Measurements from ENCODE around the gene ABCC4. TPM values are rescaled to one million over a fixed set of nuclear protein-coding genes. Genes with fewer than 3 reads are reported as not detected.

ABCC4 gene
- total RNA-seq, 1 donor from 2014 or later: 11.7 TPM

- H3K27me3 Mint-ChIP-seq: no peaks in the 10 kb centered on the region
These were observed 136.4 kb downstream of the ABCC4 start for GRCh38 chr13:95164830-95165229.

DNA sequence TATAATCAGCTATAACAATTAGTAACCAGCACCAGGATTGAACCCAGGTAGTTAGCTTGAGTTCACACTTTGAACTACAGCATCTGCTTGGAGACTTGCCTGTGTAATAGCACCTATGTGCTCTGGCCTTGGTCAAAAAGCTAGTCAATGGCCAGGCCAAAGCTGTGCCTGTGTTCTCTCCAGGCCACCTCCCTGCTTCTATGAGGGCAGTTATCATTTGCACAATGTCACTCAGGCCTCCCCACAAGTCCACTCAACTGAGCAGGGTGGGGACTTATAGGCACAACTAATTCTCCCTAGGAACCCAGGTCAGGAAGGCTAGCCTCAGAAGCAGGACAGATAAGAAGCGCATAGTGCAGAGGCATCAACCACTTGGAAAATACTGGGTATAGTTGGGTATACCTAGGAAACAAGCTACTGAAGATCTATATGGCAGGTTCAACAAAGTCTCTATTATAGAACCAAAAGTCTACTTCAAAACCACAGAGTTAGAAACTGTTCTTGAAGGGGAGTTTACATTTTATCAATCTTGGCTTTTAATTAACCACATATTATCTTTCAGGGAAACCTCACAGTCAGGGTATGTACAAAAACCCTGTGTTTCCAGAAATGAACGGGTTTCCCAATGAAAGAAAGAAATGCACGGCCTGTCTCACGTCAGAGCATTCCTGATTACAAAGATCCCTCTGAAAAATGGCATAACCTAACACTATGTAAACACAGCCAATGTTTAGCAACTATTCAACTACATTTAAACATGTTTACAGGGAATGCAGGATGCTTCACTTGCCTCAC lies 140.9 kb downstream of the ABCC4 start:
- peaks cover 22% of the 10 kb centered on the region for H3K36me3 Mint-ChIP-seq (ENCODE audit: low read depth)
- intact Hi-C loops (cut with micrococcal nuclease): no loop called here
- POLR2A ChIA-PET: no interaction called here

More at GRCh38 chr13:95164830-95165229, 136.4 kb downstream of the ABCC4 start:
- TF ChIP-seq CTCF (IDR thresholded peaks at IDR 0.05): no peak
- Mint-ChIP-seq H3K4me3 (no peak overlapping the region), H3K4me1 (no peaks in the 10 kb centered on the region), H3K27ac (no peak overlapping the region), H3K9me3 (no peaks in the 10 kb centered on the region), H3K36me3 (ENCODE audit: low read depth) (peaks cover 30% of the 10 kb centered on the region)
- POLR2A ChIA-PET: no interaction called here
- DNase-seq (no peak), ATAC-seq (ENCODE audit: low read depth) (no peak)
- CTCF ChIA-PET: interaction anchor here (0.7 to 1.5 kb wide), 2 partner anchors 240 to 668 kb away, joined by 3 to 5 read pairs; no protein-coding TSS in a partner anchor
- intact Hi-C loops (cut with micrococcal nuclease): no loop called here

DNA sequence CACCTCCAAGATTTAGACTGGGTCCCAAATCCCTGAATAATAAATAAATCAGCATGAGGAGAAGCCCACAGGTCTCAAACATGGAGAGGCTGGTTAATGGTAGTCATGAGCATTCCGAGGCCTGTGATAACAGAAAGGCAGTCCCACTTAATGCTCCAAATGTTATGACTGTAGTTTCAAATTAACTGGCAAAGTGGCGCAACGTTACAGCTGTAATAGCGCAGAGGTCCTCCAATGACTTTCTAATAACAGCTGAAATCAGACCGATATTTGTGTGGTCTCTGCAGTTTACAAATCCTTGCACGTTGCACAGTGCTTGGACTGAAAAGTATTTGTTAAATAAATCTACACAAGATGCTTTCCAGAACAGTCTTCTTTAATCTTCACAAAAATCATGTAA lies 141.8 kb downstream of the ABCC4 start:
- Mint-ChIP-seq H3K9me3 (no peaks in the 10 kb centered on the region), H3K4me3 (no peak overlapping the region), H3K36me3 (ENCODE audit: low read depth) (peaks cover 21% of the 10 kb centered on the region), H3K27me3 (no peaks in the 10 kb centered on the region), H3K4me1 (no peaks in the 10 kb centered on the region), H3K27ac (no peak overlapping the region)
- DNase-seq: no peak
- ATAC-seq (ENCODE audit: low read depth): no peak
- intact Hi-C loops (cut with micrococcal nuclease): no loop called here
- CTCF ChIA-PET: no interaction called here
- POLR2A ChIA-PET: no interaction called here
- TF ChIP-seq CTCF (IDR thresholded peaks at IDR 0.05): no peak

More for the DNA sequence above, 140.9 kb downstream of the ABCC4 start:
- H3K9me3 Mint-ChIP-seq: no peaks in the 10 kb centered on the region
- H3K4me1 Mint-ChIP-seq: no peaks in the 10 kb centered on the region
- no peak for TF ChIP-seq CTCF (IDR thresholded peaks at IDR 0.05)
- DNase-seq (no peak), ATAC-seq (ENCODE audit: low read depth) (no peak)
- H3K27me3 Mint-ChIP-seq: no peaks in the 10 kb centered on the region
- CTCF ChIA-PET: no interaction called here
- H3K27ac Mint-ChIP-seq: no peak overlapping the region
- H3K4me3 Mint-ChIP-seq: no peak overlapping the region

GRCh38 chr13:95156208-95156607 lies 145.0 kb downstream of the ABCC4 start:
- Mint-ChIP-seq H3K4me3 (no peak overlapping the region), H3K27ac (no peak overlapping the region), H3K9me3 (no peaks in the 10 kb centered on the region), H3K36me3 (ENCODE audit: low read depth) (peaks cover 13% of the 10 kb centered on the region), H3K27me3 (no peaks in the 10 kb centered on the region), H3K4me1 (no peaks in the 10 kb centered on the region)
- ATAC-seq (ENCODE audit: low read depth) (no peak), DNase-seq (no peak)
- POLR2A ChIA-PET: interaction anchor here (0.6 to 0.8 kb wide), 2 partner anchors 13 to 134 kb away, joined by 4 to 6 read pairs; no protein-coding TSS in a partner anchor
- CTCF ChIA-PET: no interaction called here
- no peak for TF ChIP-seq CTCF (IDR thresholded peaks at IDR 0.05)
- intact Hi-C loops (cut with micrococcal nuclease): no loop called here

- Mint-ChIP-seq H3K27ac (no peak overlapping the region), H3K9me3 (no peaks in the 10 kb centered on the region), H3K4me3 (no peak overlapping the region), H3K4me1 (no peaks in the 10 kb centered on the region), H3K27me3 (no peaks in the 10 kb centered on the region), H3K36me3 (ENCODE audit: low read depth) (peaks cover 9% of the 10 kb centered on the region)
- TF ChIP-seq CTCF (IDR thresholded peaks at IDR 0.05): no peak
- ATAC-seq (ENCODE audit: low read depth) (no peak), DNase-seq (no peak)
- intact Hi-C loops (cut with micrococcal nuclease): no loop called here
- ChIA-PET CTCF (no interaction called here), POLR2A (no interaction called here)
These were observed 145.7 kb downstream of the ABCC4 start for GRCh38 chr13:95155504-95155903.
